Left renal pelvis (tissue), 4 donors: ENCODE measurements around the gene GLI3. TPM values are rescaled to one million over a fixed set of nuclear protein-coding genes. Genes with fewer than 3 reads are reported as not detected.

Source experiments
- DNase-seq, 4 donors: peaks; one replicate each; pipeline ENCODE4 v3.0.0-alpha.2; 2013; ENCODE audit warnings: low read depth in 4 of 4, low spot score in 3 of 4
- polyA plus RNA-seq, 4 donors: library from polyadenylated mRNA; unstranded; fragments of 120-200 nt; gene quantifications; one replicate each; pipeline ENCODE4 v1.2.1, GENCODE V29; 2013; ENCODE audit not compliant: insufficient read length in 4 of 4

GLI3 gene
- polyA plus RNA-seq, 4 donors: 14.8 to 33.7 (median 16.5) TPM

DNA sequence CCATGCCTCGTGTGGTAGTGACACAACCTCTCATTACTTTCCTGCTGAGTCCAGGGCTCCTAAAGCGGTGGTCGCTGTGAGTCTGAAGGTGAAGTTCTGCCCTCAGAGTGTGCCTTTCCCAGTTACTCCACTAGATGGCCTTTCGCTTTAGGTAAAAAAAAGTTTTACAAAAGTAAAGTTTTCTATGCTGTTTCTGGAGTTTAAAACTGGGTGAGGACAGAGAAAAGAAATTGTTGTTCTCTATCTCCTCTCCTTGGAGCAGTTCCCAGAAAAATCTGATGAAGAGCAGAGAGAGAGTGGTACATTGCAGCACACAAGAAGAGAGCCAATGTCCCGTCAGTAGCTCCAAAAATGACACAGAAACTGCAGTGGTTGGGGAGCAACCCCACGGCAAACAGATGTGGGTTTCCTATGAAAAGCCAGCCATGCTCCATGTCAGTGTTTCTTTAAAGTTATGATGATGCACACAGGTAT, 257.1 kb downstream of the GLI3 start:
- peak in 2 of 4 donors; percentile 31 to 47 for DNase-seq

DNA sequence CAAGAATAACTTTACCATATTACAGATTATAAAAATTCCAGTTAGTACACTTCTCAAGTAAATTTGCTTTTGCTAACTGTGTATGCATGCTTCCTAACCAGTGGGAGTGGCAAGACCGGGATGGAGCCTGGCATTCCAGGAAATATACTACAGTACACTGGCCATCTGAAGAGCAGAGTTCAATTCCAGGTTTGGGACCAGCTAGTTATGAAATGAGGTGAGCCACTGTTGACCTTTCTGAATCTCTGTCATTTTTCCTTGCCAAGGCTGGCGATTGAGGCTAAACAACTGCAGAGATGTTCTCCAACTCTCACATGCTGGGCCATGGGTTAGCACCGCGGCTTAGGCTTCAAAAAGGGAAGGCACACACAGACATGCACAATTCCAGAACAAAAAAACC, 258.2 kb downstream of the GLI3 start:
- no peak for DNase-seq

DNA sequence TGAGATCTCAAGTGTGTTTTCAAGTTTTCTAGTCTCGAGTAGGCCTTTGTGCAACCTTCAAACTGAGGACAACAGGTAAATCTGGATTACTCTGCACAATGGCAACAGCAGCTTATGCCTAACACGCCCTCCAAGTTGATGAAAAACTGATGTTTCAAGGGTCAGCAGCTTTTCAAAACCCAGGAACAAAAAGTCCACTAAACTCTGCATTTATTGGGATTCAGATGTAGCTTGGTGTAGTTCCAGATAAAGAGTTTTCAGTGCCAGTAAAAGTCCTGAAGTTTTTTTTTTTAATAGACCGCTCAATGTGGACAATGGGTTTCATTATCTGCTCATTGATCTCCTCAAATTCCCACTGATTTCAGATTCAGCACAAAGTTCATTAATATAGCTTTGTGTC, 259.3 kb downstream of the GLI3 start:
- no peak for DNase-seq

DNA sequence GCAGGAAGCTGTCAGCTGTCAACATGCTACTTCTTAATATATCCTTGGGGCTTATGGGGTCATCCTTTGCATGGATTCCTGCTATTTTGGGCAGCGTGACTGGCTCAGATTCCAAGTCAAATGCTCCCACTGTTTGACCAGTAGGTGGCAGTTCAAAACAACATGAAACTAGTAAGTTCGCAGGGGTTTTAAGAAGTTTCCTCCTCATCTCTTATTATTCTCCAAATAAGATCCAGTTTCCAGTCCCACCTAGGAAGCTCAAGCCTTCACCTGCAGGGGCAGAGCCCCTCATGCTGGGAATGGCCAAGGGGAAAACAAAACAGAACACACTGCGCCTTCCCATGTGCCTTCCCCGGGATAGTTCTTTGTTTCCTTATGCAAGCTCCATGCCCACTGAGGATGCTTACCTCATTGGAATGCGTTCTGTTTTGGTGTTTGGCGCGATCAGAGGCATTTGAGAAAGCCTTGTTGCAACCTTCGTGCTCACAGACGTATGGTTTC, 259.8 kb downstream of the GLI3 start:
- peak in 1 of 4 donors; percentile 44 for DNase-seq

DNA sequence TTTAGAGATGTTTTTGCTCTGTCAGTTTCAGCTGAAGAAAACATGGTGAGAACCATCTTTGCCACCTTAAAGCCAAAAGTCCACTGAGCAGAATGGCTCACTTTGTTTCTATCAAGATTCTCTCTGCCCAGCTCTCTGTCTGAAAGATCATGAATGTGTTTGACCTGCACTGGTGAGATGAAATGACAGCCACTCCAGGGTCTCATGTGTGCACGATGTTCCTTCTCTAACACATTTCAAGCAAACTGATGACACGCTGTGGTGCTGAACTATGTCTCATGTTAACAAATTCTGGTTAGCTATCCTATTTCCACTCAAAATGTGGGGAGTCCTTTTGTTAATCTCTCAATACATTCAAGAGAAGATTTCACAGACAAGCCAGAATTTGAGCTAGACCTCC, 260.6 kb downstream of the GLI3 start:
- DNase-seq: no peak

DNA sequence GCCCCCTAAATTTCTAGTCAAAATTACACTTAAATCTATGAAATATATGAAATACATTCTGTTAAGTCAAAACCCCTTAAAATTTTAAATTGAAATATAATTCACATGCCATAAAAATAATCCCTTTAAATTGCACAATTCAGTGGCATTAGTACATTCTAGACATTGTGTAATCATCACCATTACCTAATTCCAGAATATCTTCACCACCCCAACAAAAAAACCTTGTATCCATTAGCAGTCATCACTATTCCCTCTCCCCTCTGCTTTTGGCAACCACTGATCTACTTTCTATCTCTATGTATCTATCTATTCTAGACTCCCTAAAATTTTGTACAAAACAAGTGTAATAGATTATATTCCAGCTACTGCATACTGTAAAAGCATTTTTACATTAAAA, 261.2 kb downstream of the GLI3 start:
- no peak for DNase-seq

DNA sequence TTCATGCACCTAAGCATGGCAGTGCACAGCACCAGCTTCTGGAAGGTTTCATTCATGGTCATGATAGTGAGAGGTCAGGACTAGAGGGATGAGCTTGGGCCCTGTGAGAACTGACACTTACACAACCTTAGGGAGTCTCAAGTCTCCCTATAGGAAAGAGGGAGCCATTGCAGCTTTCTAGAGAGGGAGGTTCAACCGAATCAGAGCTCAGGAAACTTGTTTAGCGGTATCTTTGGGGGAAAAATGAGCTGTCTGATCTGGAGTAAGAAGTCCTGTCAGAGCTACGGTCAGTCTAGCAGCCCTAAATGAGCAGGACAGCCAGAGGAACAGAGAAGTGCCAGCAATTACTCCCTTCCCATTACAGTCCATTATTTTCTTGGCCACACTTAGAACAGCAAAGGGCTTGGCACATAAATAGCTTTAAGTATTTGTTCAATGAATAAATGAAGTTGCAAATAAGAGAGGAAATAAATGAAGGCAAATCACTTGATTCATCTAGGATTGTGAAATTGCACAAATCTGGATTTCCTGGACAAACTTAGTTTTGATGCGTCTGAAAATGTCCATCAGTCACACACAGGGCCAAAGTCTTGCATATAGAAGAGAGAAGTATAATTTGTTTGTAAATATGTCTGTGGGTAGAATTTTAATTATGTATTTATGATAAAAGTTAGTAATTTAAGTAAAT, 262.0 kb downstream of the GLI3 start:
- no peak for DNase-seq

DNA sequence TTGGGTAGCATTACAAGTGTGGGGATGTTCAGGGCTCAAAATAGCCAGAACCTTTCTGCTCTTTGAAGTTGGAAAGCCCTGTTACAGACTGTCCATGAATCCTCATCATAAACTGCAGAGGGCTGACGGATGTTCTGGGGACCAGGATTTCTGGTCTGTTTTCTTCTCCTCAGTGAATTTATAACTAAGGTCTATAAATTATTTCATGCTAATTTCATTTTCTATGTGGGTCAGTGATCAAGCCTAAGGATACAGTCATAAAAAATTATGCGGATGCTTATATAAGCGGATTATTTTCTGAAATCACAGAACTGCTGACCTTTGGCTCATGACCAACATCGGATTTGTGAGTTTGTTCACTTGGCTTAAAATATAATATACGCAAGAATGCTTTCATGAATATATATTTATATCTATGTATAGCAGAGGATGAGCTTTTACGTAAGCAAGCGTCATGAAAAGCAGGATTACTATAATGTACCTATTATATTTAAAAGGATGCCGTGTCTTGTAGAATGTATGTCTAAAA, 263.7 kb downstream of the GLI3 start:
- DNase-seq: no peak

DNA sequence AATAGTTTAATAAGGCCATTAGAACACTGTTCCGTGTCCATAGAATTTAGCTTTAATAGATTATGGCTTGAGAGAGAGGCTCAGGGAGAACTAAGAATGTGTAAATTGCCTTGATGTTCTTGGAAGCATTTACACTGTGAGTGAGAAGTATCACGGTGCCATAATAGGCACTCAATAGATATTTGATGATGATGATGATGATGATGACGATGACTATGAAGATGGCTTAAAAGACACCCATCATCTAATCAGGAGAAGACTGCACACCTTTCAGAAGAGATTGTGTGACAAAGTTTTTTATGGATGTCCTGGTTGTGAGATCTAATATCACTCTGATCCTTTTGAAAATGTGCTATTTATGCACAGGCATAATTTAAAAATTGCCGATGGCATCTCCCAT, 264.2 kb downstream of the GLI3 start:
- no peak for DNase-seq

DNA sequence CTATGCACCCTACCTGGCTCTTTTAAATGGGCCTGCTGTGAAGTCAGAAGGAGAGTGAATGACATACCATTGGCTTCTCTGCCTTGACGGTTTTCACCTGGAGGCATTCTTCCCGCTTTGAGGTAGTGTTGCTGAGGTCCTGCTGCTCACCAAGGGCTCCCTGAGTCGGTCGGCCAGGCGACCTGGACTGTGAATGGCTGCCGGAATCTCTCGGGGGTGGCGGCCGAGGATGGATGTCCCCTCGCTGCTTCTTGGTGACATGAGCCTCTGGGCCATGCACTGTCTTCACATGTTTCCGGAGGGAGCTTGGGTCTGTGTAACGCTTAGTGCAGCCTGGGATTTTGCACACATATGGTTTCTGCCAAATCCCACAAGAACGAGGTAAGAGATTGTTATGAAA, 264.7 kb downstream of the GLI3 start:
- no peak for DNase-seq

DNA sequence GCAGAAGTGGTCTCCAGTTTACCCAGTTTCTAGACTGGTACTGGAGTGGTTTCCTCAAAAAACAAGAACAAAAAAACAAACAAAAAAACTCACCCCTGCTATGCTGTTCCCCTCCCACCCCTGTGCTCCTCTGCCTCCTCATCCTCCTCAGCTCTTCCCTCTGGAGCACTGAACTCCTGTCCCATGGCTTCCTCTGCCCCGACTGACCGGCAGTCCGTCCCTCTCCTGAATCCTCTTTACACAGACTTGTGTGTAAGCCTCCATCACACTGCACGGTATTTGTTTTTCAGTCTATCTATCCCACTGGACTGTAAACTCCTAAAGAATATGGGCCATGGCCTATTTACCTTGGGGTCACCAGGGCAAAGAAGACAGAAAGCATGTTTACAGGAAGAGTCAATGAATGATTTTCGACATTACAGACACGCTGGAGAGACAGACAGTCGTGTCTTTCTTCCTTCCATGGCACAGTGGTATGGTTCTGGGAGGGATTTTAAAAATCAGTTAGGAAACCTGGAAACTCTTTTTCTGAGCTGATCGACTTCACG, 265.3 kb downstream of the GLI3 start:
- DNase-seq: no peak

DNA sequence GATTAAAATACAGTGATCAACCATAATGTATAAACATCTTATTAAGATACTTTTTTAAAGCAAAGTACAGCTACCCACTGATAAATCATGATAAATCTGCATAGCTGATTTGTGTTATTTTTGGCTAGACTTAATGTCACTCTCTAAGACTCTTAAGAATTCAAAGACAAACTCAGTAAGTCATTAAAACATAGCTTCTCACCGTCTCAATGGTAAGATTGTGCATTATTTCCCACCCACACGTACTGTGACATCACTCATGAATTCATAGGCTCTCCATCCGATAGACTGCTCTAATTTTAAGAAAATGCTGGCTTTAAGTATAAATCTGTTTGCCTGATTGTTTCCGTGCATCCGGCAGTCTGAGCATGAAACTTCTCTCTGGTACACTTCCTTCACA, 266.1 kb downstream of the GLI3 start:
- DNase-seq: no peak

DNA sequence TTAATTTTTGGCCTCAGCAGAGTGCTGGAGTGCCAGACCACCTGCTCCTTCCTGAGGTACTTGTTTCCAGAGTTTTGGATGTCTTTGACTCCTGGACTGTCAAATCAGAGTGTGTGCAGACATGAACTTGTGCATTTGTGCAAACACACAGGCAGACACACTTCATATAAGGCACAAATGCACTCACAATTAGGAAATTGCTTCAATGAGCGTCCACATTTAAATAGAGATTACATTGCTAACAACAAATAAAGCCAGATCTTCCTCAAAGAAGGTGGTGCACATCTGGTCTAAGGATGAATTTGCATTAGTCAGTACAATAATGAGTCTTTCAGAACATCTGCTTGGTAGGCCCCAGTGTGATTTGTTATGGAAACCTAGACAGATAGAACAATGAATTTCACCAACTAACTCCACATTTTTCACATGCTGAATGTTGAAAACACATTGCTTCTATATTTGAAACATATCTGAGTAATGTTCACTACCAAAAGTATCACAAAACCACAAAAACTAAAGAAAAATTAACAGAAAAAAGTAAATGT, 267.4 kb downstream of the GLI3 start:
- no peak for DNase-seq

DNA sequence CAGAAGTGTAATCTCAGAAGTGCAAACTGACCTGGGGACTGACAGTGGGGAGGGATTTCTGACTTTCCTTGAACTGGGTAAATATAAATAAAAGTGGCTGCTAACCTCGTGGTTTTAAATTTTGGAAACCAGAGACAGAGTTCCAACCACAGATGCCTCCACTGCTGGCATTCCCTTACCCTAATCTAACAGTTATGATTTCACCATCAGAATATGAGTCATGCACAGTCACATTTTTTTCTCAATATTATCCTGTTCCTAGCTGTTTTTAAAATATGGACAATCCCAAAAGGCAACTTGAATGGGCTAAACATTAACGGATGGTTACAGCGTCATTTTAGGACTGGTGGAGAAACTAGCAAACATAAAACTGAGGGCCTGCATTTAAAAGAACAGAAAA, 269.9 kb downstream of the GLI3 start:
- no peak for DNase-seq

DNA sequence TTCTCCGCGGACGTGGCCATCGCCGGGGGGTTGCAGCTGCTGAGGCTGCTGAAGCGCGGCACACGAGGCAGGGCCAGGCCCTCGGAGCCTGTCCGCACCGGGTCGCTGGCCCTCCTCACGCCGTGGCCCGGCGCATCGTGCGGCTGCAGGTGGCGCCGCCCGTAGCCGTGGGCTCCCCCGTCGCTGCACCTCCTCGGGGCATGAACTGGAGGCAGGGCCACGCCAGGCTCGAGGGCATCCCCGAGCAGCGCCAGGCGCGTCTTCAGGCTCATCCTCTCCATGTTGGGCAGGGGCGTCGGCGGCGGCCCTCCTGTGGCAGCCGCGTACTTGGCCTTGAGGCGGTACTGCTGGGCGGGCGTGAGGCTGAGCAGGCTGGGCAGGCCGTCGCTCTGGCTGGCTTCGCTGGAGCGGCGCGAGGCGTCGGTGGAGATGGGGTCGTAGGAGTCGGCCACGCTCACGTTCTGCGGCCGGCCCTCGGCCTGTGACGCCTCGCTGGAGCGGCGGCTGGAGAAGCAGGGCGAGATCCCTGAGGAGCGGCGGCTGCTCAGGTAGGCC, 271.0 kb downstream of the GLI3 start:
- no peak for DNase-seq

DNA sequence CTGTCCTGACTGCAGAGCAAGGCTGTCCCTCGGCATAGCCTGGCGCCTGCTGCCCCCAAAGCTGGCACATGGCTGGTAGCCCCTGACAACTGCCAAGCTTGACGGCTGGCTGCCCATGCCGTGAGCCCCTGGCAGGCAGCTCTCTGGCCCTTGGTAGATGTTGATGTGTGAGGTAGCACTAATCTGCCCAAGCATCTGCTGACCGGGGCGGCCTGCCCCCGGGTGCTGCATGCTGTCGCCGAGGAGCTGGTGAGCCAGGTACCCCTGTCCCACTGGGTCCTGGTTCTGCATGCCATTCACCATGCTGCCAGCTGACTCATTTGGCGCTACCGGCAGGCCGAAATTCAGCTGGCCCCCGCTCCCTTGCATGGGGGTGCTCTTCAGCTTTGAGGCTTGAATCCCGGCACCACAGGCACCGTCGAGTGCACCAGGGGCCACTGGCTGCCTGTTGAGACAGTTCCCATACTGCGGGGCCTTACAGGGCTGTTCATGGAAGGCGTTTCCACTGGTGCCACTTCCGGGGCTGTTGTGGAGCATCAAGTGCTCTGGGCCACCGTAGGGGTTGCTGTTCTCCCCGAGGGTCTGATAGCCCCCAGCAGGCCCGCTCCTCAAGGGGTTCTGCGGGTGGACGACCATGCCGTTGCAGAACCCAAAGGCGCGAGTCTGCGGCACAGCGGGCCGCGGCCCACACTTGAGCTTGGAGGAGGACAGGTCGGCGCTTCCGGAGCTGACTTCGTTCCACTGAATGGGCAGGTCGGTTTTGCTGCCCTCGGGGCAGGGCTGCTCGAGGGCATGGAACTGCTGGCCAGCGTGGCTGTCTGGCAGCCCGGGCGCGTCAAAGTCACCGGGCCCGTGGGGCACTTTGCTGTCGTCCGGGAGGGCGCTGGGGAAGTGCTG, 271.9 kb downstream of the GLI3 start:
- DNase-seq: no peak

DNA sequence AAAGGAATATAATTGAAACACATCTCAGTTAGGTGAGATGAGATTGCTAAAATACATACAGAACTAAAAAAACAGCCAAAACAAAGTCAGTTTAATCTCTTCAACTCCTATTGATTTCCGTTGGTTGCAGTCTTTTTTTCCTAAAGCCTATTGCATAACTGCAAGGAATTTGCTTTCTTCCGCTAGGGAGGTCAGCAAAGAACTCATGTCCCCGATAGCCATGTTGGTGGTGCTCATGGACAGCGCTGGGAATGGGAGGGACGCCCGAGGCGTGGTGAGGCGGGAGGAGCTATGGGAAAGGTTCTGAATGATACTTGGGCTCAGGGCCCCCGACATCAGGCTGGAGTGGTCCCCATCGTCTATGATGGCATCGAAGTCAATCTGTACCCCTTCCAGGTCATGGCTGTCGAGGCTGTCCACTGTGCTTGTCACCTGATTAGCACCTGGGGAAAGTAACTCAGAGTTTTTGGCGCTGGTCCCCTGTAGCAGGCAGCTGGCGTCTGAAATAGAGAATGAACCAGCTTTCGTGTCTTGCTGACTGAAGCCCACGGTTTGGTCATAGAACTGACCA, 272.7 kb downstream of the GLI3 start:
- no peak for DNase-seq

DNA sequence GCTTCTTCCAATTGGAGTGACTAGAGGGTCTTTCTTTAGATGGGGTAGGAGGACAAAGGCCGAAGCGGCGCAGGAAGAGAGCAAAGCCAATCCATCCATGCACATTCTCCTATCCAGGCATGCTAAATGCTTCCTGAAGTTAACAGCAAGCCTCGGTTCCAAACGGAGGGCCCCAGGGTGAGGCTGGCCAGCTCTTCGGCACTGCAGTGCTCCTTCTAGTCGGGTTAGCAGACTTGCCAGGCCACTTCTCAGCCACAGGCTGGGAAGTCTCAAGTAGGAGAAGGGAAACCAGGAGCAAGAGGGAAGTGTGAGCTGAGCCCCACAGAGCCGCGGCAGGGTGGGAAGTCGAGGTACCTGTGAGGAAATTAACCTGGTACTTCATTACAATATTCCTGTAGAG, 280.3 kb downstream of the GLI3 start:
- DNase-seq: no peak

DNA sequence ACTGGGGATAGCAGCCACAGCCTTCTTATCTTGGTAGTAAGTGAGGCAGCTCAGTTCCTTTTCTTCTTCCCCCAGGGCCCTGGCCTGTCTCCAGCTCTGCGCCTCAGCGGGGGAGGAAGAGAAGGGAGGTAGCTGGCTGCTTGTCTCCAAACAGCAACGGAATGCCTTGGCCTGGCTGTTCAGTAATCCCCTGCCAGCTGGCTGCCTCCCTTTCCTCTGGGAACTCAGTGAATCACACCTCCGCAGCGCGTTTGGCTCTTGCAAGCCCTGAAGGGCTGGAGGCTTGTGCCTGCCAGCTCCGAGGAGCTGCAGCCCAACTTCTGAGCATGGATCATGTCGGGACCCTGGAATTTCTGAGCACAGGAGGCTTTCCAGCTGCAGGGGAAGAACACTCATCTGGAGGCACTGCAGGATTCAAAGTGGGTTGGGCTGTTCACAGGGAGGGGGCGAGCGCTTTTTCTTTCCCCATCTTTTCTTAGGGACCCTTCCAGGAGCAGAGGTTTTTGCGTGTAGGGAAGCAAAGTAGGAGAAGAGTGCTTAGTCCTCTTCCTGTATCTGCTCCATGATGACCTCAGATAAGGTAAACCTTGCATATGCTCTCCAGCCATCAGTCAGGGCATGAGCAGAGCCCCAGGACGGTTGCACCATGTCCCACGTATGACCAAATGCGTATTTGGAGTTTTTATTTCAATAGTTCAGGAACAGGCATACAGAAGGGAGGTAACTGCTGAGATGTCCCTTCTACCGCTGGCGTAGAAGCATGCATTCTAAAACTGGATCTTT, 280.9 kb downstream of the GLI3 start:
- peak in 3 of 4 donors; percentile 59 to 70 (median 61) for DNase-seq
